ENCODE measurements around the gene LPCAT2. TPM values are rescaled to one million over a fixed set of nuclear protein-coding genes. Genes with fewer than 3 reads are reported as not detected.

Gene LPCAT2
- total RNA-seq, 2 experiments from 2014 or later = not detected

DNA sequence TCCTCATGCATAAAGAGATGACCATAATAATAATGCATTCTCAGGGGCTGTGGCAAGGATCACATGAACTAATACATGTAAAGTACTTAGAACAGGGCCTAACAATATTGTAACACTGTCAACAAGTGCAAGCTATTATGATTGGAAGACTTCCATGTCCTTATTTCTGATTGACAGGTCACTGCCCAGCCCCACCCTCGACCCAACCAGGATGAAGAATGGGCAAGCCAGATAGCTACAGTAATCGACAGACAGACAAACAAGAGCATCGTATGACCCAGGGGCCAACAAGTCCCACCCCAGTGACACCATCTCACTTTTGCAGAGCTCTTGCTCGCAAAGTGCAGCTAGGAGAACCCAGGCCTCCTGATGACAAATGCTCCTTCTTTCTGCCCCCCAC is 44.5 kb upstream of the LPCAT2 start:
- H3K79me2 ChIP-seq (ENCODE audit: insufficient read depth, low read depth, low read length) = no peaks in the 10 kb centered on the region
- no peaks in the 10 kb centered on the region for H4K20me1 ChIP-seq (ENCODE audit: insufficient read depth, low read length)
- no peak overlapping the region for H3K27ac ChIP-seq (ENCODE audit: low read depth, low read length, poor library complexity, severe bottlenecking)
- ChIA-PET CTCF (ENCODE audit: unreplicated experiment) (interaction anchor here (0.5 to 1.6 kb wide), 6 partner anchors 9 to 240 kb away, joined by 4 to 7 read pairs (median 4); no protein-coding TSS in a partner anchor), POLR2A (interaction anchor here (0.8 kb wide), 1 partner anchor 251 kb away, joined by 3 read pairs; no protein-coding TSS in a partner anchor)
- H3K4me1 ChIP-seq (ENCODE audit: insufficient read depth, low read length, poor library complexity, severe bottlenecking) = no peaks in the 10 kb centered on the region
- H3K36me3 ChIP-seq (ENCODE audit: insufficient read depth, low read length) = no peaks in the 10 kb centered on the region
- H3K9me3 ChIP-seq (ENCODE audit: low read length) = no peaks in the 10 kb centered on the region
- TF ChIP-seq, protein P1, sequence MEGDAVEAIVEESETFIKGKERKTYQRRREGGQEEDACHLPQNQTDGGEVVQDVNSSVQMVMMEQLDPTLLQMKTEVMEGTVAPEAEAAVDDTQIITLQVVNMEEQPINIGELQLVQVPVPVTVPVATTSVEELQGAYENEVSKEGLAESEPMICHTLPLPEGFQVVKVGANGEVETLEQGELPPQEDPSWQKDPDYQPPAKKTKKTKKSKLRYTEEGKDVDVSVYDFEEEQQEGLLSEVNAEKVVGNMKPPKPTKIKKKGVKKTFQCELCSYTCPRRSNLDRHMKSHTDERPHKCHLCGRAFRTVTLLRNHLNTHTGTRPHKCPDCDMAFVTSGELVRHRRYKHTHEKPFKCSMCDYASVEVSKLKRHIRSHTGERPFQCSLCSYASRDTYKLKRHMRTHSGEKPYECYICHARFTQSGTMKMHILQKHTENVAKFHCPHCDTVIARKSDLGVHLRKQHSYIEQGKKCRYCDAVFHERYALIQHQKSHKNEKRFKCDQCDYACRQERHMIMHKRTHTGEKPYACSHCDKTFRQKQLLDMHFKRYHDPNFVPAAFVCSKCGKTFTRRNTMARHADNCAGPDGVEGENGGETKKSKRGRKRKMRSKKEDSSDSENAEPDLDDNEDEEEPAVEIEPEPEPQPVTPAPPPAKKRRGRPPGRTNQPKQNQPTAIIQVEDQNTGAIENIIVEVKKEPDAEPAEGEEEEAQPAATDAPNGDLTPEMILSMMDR (conservative IDR thresholded peaks at IDR 0.05; ENCODE audit: low read length) = no peak
- no peak for TF ChIP-seq EZH2phosphoT487 (IDR thresholded peaks at IDR 0.05; ENCODE audit: borderline replicate concordance, low read depth, low read length)
- H3K4me2 ChIP-seq (ENCODE audit: low read length) = no peak overlapping the region
- no peak for DNase-seq (ENCODE audit: low spot score)
- no peak overlapping the region for H3K4me3 ChIP-seq (ENCODE audit: low read depth, low read length, poor library complexity, severe bottlenecking)
- H3K9me2 ChIP-seq (ENCODE audit: insufficient read depth, low read length) = no peaks in the 10 kb centered on the region
- BruUV-seq (replicated peaks) = no TSS peak
- no peak overlapping the region for H2AFZ ChIP-seq (ENCODE audit: low read length)
- intact Hi-C loops (cut with micrococcal nuclease; ENCODE audit: unreplicated experiment) = loop anchor here (2.0 kb wide), 1 partner anchor 380 kb away; no protein-coding TSS in a partner anchor

- Histone ChIP-seq H3K9me2 (ENCODE audit: insufficient read depth, low read length) (no peaks in the 10 kb centered on the region), H3K4me3 (ENCODE audit: low read depth, low read length, poor library complexity, severe bottlenecking) (no peak overlapping the region), H3K4me1 (ENCODE audit: insufficient read depth, low read length, poor library complexity, severe bottlenecking) (no peaks in the 10 kb centered on the region), H2AFZ (ENCODE audit: low read length) (no peak overlapping the region), H3K9me3 (ENCODE audit: low read length) (no peaks in the 10 kb centered on the region), H3K36me3 (ENCODE audit: insufficient read depth, low read length) (no peaks in the 10 kb centered on the region), H3K79me2 (ENCODE audit: insufficient read depth, low read depth, low read length) (no peaks in the 10 kb centered on the region), H3K27ac (ENCODE audit: low read depth, low read length, poor library complexity, severe bottlenecking) (no peak overlapping the region), H3K4me2 (ENCODE audit: low read length) (no peak overlapping the region), H4K20me1 (ENCODE audit: insufficient read depth, low read length) (no peaks in the 10 kb centered on the region)
- CTCF ChIA-PET (ENCODE audit: unreplicated experiment) = interaction anchor here (0.5 to 1.6 kb wide), 8 partner anchors 8 to 239 kb away, joined by 3 to 7 read pairs (median 4); no protein-coding TSS in a partner anchor
- intact Hi-C loops (cut with micrococcal nuclease; ENCODE audit: unreplicated experiment) = loop anchor here (1.0 to 2.0 kb wide), 2 partner anchors 238 to 380 kb away; no protein-coding TSS in a partner anchor
- DNase-seq (ENCODE audit: low spot score) = peak; percentile 82
- no TSS peak for BruUV-seq (replicated peaks)
- TF ChIP-seq, protein P1 (conservative IDR thresholded peaks at IDR 0.05; ENCODE audit: low read length) = peak; percentile 100
- TF ChIP-seq EZH2phosphoT487 (IDR thresholded peaks at IDR 0.05; ENCODE audit: borderline replicate concordance, low read depth, low read length) = no peak
- POLR2A ChIA-PET = interaction anchor here (0.8 kb wide), 1 partner anchor 250 kb away, joined by 3 read pairs; no protein-coding TSS in a partner anchor
These were observed 43.6 kb upstream of the LPCAT2 start for GRCh38 chr16:55465077-55465896.

DNA sequence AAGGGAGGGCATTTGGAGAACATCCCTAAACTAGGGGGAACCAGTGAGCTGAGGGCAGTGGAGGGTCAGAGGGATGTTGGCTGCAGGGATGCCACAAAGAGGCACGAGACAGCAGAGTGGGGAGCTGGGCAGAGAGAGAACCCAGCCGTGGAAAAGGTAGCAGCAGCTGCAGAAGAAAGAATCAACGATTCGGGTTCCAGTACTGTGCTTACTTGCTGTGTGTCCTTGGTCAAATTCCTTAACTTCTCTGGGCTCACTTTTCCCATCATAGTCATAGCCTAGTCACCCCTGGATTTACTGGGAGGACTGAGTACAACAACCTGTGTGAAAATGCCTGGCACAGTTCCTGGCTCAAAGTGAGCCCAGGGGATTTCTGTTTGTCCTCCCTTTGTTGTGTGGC is 42.7 kb upstream of the LPCAT2 start:
- no peaks in the 10 kb centered on the region for H4K20me1 ChIP-seq (ENCODE audit: insufficient read depth, low read length)
- no peaks in the 10 kb centered on the region for H3K9me3 ChIP-seq (ENCODE audit: low read length)
- POLR2A ChIA-PET = no interaction called here
- intact Hi-C loops (cut with micrococcal nuclease; ENCODE audit: unreplicated experiment) = no loop called here
- H3K4me1 ChIP-seq (ENCODE audit: insufficient read depth, low read length, poor library complexity, severe bottlenecking) = no peaks in the 10 kb centered on the region
- TF ChIP-seq EZH2phosphoT487 (IDR thresholded peaks at IDR 0.05; ENCODE audit: borderline replicate concordance, low read depth, low read length) = no peak
- TF ChIP-seq, protein P1 (conservative IDR thresholded peaks at IDR 0.05; ENCODE audit: low read length) = no peak
- CTCF ChIA-PET (ENCODE audit: unreplicated experiment) = interaction anchor here (0.6 to 1.6 kb wide), 2 partner anchors 173 to 238 kb away, joined by 3 to 6 read pairs; no protein-coding TSS in a partner anchor
- H3K4me2 ChIP-seq (ENCODE audit: low read length) = no peak overlapping the region
- no TSS peak for BruUV-seq (replicated peaks)
- H3K9me2 ChIP-seq (ENCODE audit: insufficient read depth, low read length) = no peaks in the 10 kb centered on the region
- DNase-seq (ENCODE audit: low spot score) = no peak
- H3K79me2 ChIP-seq (ENCODE audit: insufficient read depth, low read depth, low read length) = no peaks in the 10 kb centered on the region
- H3K36me3 ChIP-seq (ENCODE audit: insufficient read depth, low read length) = no peaks in the 10 kb centered on the region
- H3K4me3 ChIP-seq (ENCODE audit: low read depth, low read length, poor library complexity, severe bottlenecking) = no peak overlapping the region
- no peak overlapping the region for H3K27ac ChIP-seq (ENCODE audit: low read depth, low read length, poor library complexity, severe bottlenecking)
- H2AFZ ChIP-seq (ENCODE audit: low read length) = no peak overlapping the region

Data from OCI-LY7 (cell line).